ENCODE data around the gene TCF4.

GRCh38 chr18:55486936-55487335, 101.1 kb downstream of the TCF4 start:
- no peak for TF ChIP-seq POLR2A (IDR thresholded peaks at IDR 0.05)
- TF ChIP-seq CTCF (IDR thresholded peaks at IDR 0.05): no peak
